H1 (cell line): ENCODE results near the gene ARID4B. TPM values are rescaled to one million over a fixed set of nuclear protein-coding genes. Genes with fewer than 3 reads are reported as not detected.

Experiments
- GTF2F1 ChIP-seq: IDR thresholded peaks from 2 replicates; pipeline ENCODE4 v1.6.1; 2012; ENCODE audit warnings: low read depth, low read length, improper control_type of control experiment, borderline replicate concordance
- SRF ChIP-seq: IDR thresholded peaks from 2 replicates; pipeline ENCODE4 v1.6.1; 2011; ENCODE audit warnings: mild to moderate bottlenecking, low read depth, low read length, moderate library complexity
- TAF7 ChIP-seq: optimal IDR thresholded peaks from 2 replicates; pipeline ENCODE3; 2011; ENCODE audit warnings: low read depth, mild to moderate bottlenecking, inconsistent platforms, low read length, moderate library complexity, borderline replicate concordance
- polyA plus RNA-seq, 7 experiments: library from polyadenylated mRNA; depleted of rRNA in 3 of 7; stranded (reverse) in 5 of 7; unstranded in 2 of 7; fragments of >200 nt in 5 of 7; fragments of 200-250 nt in 2 of 7; gene quantifications; 1 replicate in 5 of 7; 2 replicates in 1 of 7; 4 replicates in 1 of 7; pipeline versions ENCODE4 v1.2.1 to v1.2.3, GENCODE V29; 2011 to 2013; ENCODE audit warnings: missing spikeins in 2 of 7, mixed read lengths in 2 of 7
- total RNA-seq: library from RNA; stranded (reverse); fragmentation: NEBNext Ultra II Directional; extraction: Animal tissue kit (Norgen Biotek cat#: 25700); gene quantifications from 2 replicates; pipeline ENCODE4 v1.2.1, GENCODE V29; 2021
- TF ChIP-seq, protein P1 (sequence below), 3 experiments: IDR thresholded peaks; 1 replicate in 2 of 3; 2 replicates in 1 of 3; pipeline versions ENCODE4 v1.5.1 to v1.6.1; 2011; ENCODE audit warnings: low read length in 3 of 3, mild to moderate bottlenecking in 3 of 3, inconsistent platforms in 2 of 3, low read depth in 1 of 3, moderate library complexity in 1 of 3; ENCODE audit not compliant: insufficient read depth in 1 of 3; ENCODE audit errors: control extremely low read depth in 1 of 3

Gene ARID4B
- total and polyA plus RNA-seq, 2 of the 8 experiments (the other 6 are each of a cell fraction or from before 2014, with no cell fraction given) = 5.1 to 28.8 TPM

- TF ChIP-seq, protein P1, sequence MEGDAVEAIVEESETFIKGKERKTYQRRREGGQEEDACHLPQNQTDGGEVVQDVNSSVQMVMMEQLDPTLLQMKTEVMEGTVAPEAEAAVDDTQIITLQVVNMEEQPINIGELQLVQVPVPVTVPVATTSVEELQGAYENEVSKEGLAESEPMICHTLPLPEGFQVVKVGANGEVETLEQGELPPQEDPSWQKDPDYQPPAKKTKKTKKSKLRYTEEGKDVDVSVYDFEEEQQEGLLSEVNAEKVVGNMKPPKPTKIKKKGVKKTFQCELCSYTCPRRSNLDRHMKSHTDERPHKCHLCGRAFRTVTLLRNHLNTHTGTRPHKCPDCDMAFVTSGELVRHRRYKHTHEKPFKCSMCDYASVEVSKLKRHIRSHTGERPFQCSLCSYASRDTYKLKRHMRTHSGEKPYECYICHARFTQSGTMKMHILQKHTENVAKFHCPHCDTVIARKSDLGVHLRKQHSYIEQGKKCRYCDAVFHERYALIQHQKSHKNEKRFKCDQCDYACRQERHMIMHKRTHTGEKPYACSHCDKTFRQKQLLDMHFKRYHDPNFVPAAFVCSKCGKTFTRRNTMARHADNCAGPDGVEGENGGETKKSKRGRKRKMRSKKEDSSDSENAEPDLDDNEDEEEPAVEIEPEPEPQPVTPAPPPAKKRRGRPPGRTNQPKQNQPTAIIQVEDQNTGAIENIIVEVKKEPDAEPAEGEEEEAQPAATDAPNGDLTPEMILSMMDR (IDR thresholded peaks at IDR 0.05; ENCODE audit: control extremely low read depth in 1 of 3, insufficient read depth in 1 of 3, low read depth in 1 of 3, low read length in 3 of 3) = 0 out of 4 replicates have a peak, but pooled peaks of 1 of the 3 experiments have one; percentile 0
- TF ChIP-seq TAF7 (peak; percentile 72), SRF (no peak), GTF2F1 (peak; percentile 81)
Observed at GRCh38 chr1:235128456-235129328, 199.3 kb downstream of the ARID4B start, which contains the start of gene TOMM20 (continued).
